Thoracic aorta (tissue), 2 donors: Measurements from ENCODE around the gene IP6K2. TPM values are rescaled to one million over a fixed set of nuclear protein-coding genes. Genes with fewer than 3 reads are reported as not detected.

Experiments
- ATAC-seq: fragments of 150-250 bp; one replicate; pipeline ENCODE4 v1.8.0; 2017; ENCODE audit warnings: low read depth; ENCODE audit not compliant: insufficient number of reproducible peaks, low FRiP score
- DNase-seq: peaks from one replicate; pipeline ENCODE4 v3.0.0-alpha.2; 2020; ENCODE audit warnings: low spot score
- H3K27ac ChIP-seq, 2 donors: fragments of 200-600 bp; sonication (generic); 1 replicate in 1 of 2; 2 replicates in 1 of 2; pipeline ENCODE4 v1.5.1; 2016; ENCODE audit warnings: mild to moderate bottlenecking in 2 of 2, moderate library complexity in 2 of 2
- H3K27me3 ChIP-seq: fragments of 200-600 bp; sonication (generic); replicated peaks from 2 replicates; pipeline ENCODE4 v1.6.0; 2016; ENCODE audit warnings: mild to moderate bottlenecking; ENCODE audit not compliant: insufficient read depth
- H3K36me3 ChIP-seq: fragments of 200-600 bp; sonication (generic); one replicate; pipeline ENCODE4 v1.5.1; 2016
- H3K4me1 ChIP-seq, 2 donors: fragments of 200-600 bp; sonication (generic); 1 replicate in 1 of 2; 2 replicates in 1 of 2; pipeline versions ENCODE4 v1.5.1 to v1.6.0; 2016; ENCODE audit warnings: low read depth in 2 of 2, mild to moderate bottlenecking in 1 of 2; ENCODE audit not compliant: control insufficient read depth in 1 of 2
- H3K4me3 ChIP-seq: fragments of 200-600 bp; sonication (generic); 2 replicates; pipeline ENCODE4 v1.5.1; 2016; ENCODE audit warnings: mild to moderate bottlenecking
- H3K9me3 ChIP-seq: fragments of 200-600 bp; sonication (generic); 2 replicates; pipeline ENCODE4 v1.5.1; 2016
- CTCF ChIP-seq: fragments of 200-600 bp; sonication (generic); IDR thresholded peaks from one replicate; pipeline ENCODE4 v1.5.1; 2019; ENCODE audit warnings: antibody characterized with exemption
- total RNA-seq, 2 donors: library from RNA; depleted of rRNA; stranded (reverse); fragments of >200 nt; gene quantifications; one replicate each; pipeline versions ENCODE4 v1.1.0 to v1.2.3, GENCODE V29; 2016

The IP6K2 gene
- total RNA-seq, 2 donors from 2014 or later = 38.3 to 90.7 TPM

GRCh38 chr3:48707157-48707556, 9.9 kb downstream of the IP6K2 start:
- H3K27me3 ChIP-seq = no peaks in the 10 kb centered on the region
- ATAC-seq (no peak), DNase-seq (no peak)
- peaks cover 16 to 43% of the 10 kb centered on the region in 2 donors for H3K4me1 ChIP-seq
- TF ChIP-seq CTCF = no peak
- peaks cover 18% of the 10 kb centered on the region for H3K36me3 ChIP-seq
- no peak overlapping the region for H3K4me3 ChIP-seq
- H3K27ac ChIP-seq = no peak overlapping the region
- no peaks in the 10 kb centered on the region for H3K9me3 ChIP-seq

DNA sequence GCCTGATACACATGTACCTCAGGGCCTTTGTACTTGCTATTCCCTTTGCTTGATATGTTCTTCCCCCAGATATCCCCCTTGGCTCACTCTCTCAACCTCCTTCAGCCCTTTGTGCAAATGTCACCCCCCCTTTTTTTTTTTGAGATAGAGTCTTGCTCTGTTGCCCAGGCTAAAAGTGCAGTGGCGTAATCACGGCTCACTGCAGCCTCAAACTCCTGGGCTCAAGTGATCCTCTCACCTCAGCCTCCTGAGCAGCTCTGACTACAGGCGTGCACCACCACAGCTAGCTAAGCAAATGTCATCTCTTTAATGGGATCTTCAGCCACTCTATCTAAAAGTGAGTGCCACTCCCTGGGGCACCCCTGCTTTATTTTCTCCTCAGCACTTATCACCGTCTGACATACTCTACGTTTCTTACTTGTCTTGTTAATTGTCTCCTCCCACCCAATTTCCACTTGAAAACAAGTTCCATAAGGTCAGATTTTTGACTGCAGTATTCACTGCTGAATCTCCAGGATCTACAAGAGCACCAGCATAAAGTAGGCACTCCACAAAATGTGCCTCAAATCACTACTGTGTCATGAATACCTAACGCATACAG, 14.6 kb downstream of the IP6K2 start:
- H3K36me3 ChIP-seq = peaks cover 3% of the 10 kb centered on the region
- DNase-seq (no peak), ATAC-seq (no peak)
- no peak overlapping the region for H3K4me3 ChIP-seq
- H3K4me1 ChIP-seq = peaks cover 13 to 27% of the 10 kb centered on the region in 2 donors
- H3K9me3 ChIP-seq = no peaks in the 10 kb centered on the region
- peak overlapping the region; percentile 6 to 13 for H3K27ac ChIP-seq
- TF ChIP-seq CTCF = no peak
- H3K27me3 ChIP-seq = no peaks in the 10 kb centered on the region

DNA sequence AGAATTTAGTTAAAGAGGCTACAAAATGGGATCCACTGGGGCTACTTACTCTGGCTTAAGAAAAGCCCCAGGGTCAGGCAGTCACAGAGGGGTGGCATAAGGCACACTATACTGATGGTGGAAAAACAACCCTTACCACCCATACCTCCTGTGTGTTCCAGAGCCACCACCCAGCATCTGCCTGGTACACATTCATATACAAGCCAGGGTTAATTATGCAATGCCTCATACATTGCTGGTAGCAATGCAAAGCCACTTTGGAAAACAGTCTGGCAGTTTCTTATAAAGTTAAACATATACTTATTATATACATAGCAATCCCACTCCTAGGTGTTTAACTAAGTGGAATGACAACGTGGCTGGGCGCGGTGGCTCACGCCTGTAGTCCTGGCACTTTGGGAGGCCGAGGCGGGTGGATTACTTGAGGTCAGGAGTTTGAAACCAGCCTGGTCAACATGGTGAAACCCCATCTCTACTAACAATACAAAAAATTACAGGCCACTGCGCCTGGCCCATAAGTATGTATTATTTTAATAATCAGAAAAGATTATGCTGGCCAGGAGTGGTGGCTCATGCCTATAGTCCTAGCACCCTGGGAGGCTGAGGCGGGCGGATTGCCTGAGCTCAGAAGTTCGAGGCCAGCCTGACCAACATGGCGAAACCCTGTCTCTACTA, 16.2 kb downstream of the IP6K2 start:
- ATAC-seq (no peak), DNase-seq (no peak)
- TF ChIP-seq CTCF = no peak
- H3K27me3 ChIP-seq = no peaks in the 10 kb centered on the region
- peaks cover 13 to 35% of the 10 kb centered on the region in 2 donors for H3K4me1 ChIP-seq
- H3K27ac ChIP-seq = no peak overlapping the region
- H3K9me3 ChIP-seq = no peaks in the 10 kb centered on the region
- H3K4me3 ChIP-seq = no peak overlapping the region
- H3K36me3 ChIP-seq = no peaks in the 10 kb centered on the region

DNA sequence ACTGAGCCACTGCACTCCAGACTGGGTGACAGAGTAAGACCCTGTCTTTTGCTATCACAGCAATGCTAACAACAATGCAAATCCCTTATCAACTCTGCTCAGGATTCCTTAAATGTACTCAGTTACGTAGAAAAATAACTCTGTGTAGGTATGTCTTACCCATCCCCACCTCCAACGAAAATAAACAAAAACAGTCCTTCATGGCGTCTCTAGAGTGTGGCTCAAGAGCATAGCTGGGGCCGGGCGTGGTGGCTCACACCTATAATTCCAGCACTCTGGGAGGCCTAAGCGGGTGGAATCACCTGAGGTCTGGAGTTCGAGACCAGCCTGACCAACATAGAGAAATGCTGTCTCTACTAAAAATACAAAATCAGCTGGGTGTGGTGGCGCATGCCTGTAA, 18.1 kb downstream of the IP6K2 start:
- Histone ChIP-seq H3K9me3 (no peaks in the 10 kb centered on the region), H3K36me3 (peaks cover 3% of the 10 kb centered on the region), H3K27me3 (no peaks in the 10 kb centered on the region), H3K4me3 (no peak overlapping the region), H3K4me1 (peaks cover 20 to 43% of the 10 kb centered on the region in 2 donors), H3K27ac (no peak overlapping the region)
- TF ChIP-seq CTCF = no peak
- ATAC-seq = no peak
- DNase-seq = no peak

GRCh38 chr3:48697952-48698351, 19.1 kb downstream of the IP6K2 start:
- Histone ChIP-seq H3K4me1 (peaks cover 19 to 45% of the 10 kb centered on the region in 2 donors), H3K4me3 (no peak overlapping the region), H3K9me3 (no peaks in the 10 kb centered on the region), H3K27ac (no peak overlapping the region), H3K27me3 (no peaks in the 10 kb centered on the region), H3K36me3 (peaks cover 3% of the 10 kb centered on the region)
- DNase-seq (no peak), ATAC-seq (no peak)
- TF ChIP-seq CTCF = no peak
